ENCODE results near the gene POC1B.

Gene POC1B

GRCh38 chr12:89516633-89517032 lies 9.2 kb downstream of the POC1B start:
- no peak for TF ChIP-seq CTCF (IDR thresholded peaks at IDR 0.05; ENCODE audit: extremely low read depth, insufficient read depth, missing control alignments)
- in situ Hi-C loops (cut with MboI; ENCODE audit: low pct_unique_long_range_greater_than_20kb, low sequenced_read_pairs, unreplicated experiment) = no loop called here
- no peak for DNase-seq (ENCODE audit: low spot score)

- no peak for TF ChIP-seq CTCF (IDR thresholded peaks at IDR 0.05; ENCODE audit: extremely low read depth, insufficient read depth, missing control alignments)
- peak; percentile 36 for DNase-seq (ENCODE audit: low spot score)
- in situ Hi-C loops (cut with MboI; ENCODE audit: low pct_unique_long_range_greater_than_20kb, low sequenced_read_pairs, unreplicated experiment) = no loop called here
Observed at GRCh38 chr12:89514751-89515150, 11.1 kb downstream of the POC1B start.

GRCh38 chr12:89513544-89513943 lies 12.3 kb downstream of the POC1B start:
- TF ChIP-seq CTCF (IDR thresholded peaks at IDR 0.05; ENCODE audit: extremely low read depth, insufficient read depth, missing control alignments) = no peak
- no peak for DNase-seq (ENCODE audit: low spot score)
- in situ Hi-C loops (cut with MboI; ENCODE audit: low pct_unique_long_range_greater_than_20kb, low sequenced_read_pairs, unreplicated experiment) = no loop called here

GRCh38 chr12:89507015-89507824 lies 18.6 kb downstream of the POC1B start:
- in situ Hi-C loops (cut with MboI; ENCODE audit: low pct_unique_long_range_greater_than_20kb, low sequenced_read_pairs, unreplicated experiment) = no loop called here
- DNase-seq (ENCODE audit: low spot score) = no peak
- no peak for TF ChIP-seq CTCF (IDR thresholded peaks at IDR 0.05; ENCODE audit: extremely low read depth, insufficient read depth, missing control alignments)

GRCh38 chr12:89506050-89506449 lies 19.8 kb downstream of the POC1B start:
- DNase-seq (ENCODE audit: low spot score) = no peak
- TF ChIP-seq CTCF (IDR thresholded peaks at IDR 0.05; ENCODE audit: extremely low read depth, insufficient read depth, missing control alignments) = no peak
- in situ Hi-C loops (cut with MboI; ENCODE audit: low pct_unique_long_range_greater_than_20kb, low sequenced_read_pairs, unreplicated experiment) = no loop called here

GRCh38 chr12:89504560-89505346 lies 21.1 kb downstream of the POC1B start:
- DNase-seq (ENCODE audit: low spot score) = no peak
- in situ Hi-C loops (cut with MboI; ENCODE audit: low pct_unique_long_range_greater_than_20kb, low sequenced_read_pairs, unreplicated experiment) = no loop called here
- no peak for TF ChIP-seq CTCF (IDR thresholded peaks at IDR 0.05; ENCODE audit: extremely low read depth, insufficient read depth, missing control alignments)

Data from GM13977 (cell line).